Measurements from ENCODE around the gene VSTM1. TPM values are rescaled to one million over a fixed set of nuclear protein-coding genes. Genes with fewer than 3 reads are reported as not detected.

Gene VSTM1
- total RNA-seq (2014; rRNA removed) (not detected in 2 replicates), Bru-seq, nascent RNA (not detected), BruChase-seq, experiment 1, labeled RNA remaining after a 6-hour chase (not detected), BruChase-seq, experiment 2, labeled RNA remaining after a 2-hour chase (not detected)
- long read RNA-seq = 0 reads

GRCh38 chr19:54063350-54064116, at the start of gene VSTM1:
Gene VSTM1, minus strand, starts transcription at chr19:54063897. Its CDS starts 120 bp downstream, at chr19:54063777.
- no peak within 1 kb of the TSS for H3K4me2 ChIP-seq (ENCODE audit: low read length)
- no peak within 1 kb of the TSS for H2AFZ ChIP-seq (ENCODE audit: low read length)
- H3K4me3 ChIP-seq (ENCODE audit: low read length) = no peak within 1 kb of the TSS
- TF ChIP-seq EZH2 (IDR thresholded peaks at IDR 0.05; ENCODE audit: low read length, unreplicated experiment) = no peak
- no peak for TF ChIP-seq EZH2phosphoT487 (IDR thresholded peaks at IDR 0.05; ENCODE audit: borderline replicate concordance, low read length)
- BruUV-seq (replicated peaks) = no TSS peak
- H3K9me2 ChIP-seq (replicated peaks; ENCODE audit: low read length) = no peaks in the 10 kb centered on the region
- no peak within 1 kb of the TSS for H3K27ac ChIP-seq (ENCODE audit: low read length)
- H4K20me1 ChIP-seq (ENCODE audit: low read length) = no peaks in the 10 kb centered on the region
- H3K4me1 ChIP-seq (ENCODE audit: insufficient read depth, low read length) = no peaks in the 10 kb centered on the region
- H3F3A ChIP-seq (ENCODE audit: low read length, unreplicated experiment) = no peaks in the 10 kb centered on the region
- intact Hi-C loops (cut with micrococcal nuclease) = no loop called here
- no peaks in the 10 kb centered on the region for H3K9me3 ChIP-seq (ENCODE audit: low read length)
- H3K79me2 ChIP-seq (ENCODE audit: low read length) = no peaks in the 10 kb centered on the region
- ATAC-seq (no peak), DNase-seq (no peak)
- ChIA-PET POLR2A (ENCODE audit: unreplicated experiment) (no interaction called here), CTCF (no interaction called here)
- H3K36me3 ChIP-seq (ENCODE audit: low read depth, low read length) = no peaks in the 10 kb centered on the region
- no peak within 1 kb of the TSS for H3K9ac ChIP-seq (ENCODE audit: low read length)
- peaks cover 29% of the 10 kb centered on the region for H3K27me3 ChIP-seq (ENCODE audit: low read length)

- Histone ChIP-seq H3K79me2 (ENCODE audit: low read length) (peaks cover 25% of the 10 kb centered on the region), H3K4me3 (ENCODE audit: low read length) (no peak overlapping the region), H3K4me1 (ENCODE audit: insufficient read depth, low read length) (peaks cover 4% of the 10 kb centered on the region), H3K36me3 (ENCODE audit: low read depth, low read length) (peaks cover 29% of the 10 kb centered on the region; the same call in 1 of the 2 replicates), H3K27me3 (ENCODE audit: low read length) (no peaks in the 10 kb centered on the region), H3K9me2 (replicated peaks; ENCODE audit: low read length) (no peaks in the 10 kb centered on the region), H3K9me3 (ENCODE audit: low read length) (no peaks in the 10 kb centered on the region), H4K20me1 (ENCODE audit: low read length) (no peaks in the 10 kb centered on the region), H3K27ac (ENCODE audit: low read length) (no peak overlapping the region), H3K4me2 (ENCODE audit: low read length) (no peak overlapping the region), H3K9ac (ENCODE audit: low read length) (no peak overlapping the region), H2AFZ (ENCODE audit: low read length) (no peak overlapping the region), H3F3A (ENCODE audit: low read length, unreplicated experiment) (no peaks in the 10 kb centered on the region)
- CTCF ChIA-PET = no interaction called here
- DNase-seq (no peak), ATAC-seq (no peak; the same call in 1 of the 2 replicates)
- no TSS peak for BruUV-seq (replicated peaks)
- TF ChIP-seq, protein P1, sequence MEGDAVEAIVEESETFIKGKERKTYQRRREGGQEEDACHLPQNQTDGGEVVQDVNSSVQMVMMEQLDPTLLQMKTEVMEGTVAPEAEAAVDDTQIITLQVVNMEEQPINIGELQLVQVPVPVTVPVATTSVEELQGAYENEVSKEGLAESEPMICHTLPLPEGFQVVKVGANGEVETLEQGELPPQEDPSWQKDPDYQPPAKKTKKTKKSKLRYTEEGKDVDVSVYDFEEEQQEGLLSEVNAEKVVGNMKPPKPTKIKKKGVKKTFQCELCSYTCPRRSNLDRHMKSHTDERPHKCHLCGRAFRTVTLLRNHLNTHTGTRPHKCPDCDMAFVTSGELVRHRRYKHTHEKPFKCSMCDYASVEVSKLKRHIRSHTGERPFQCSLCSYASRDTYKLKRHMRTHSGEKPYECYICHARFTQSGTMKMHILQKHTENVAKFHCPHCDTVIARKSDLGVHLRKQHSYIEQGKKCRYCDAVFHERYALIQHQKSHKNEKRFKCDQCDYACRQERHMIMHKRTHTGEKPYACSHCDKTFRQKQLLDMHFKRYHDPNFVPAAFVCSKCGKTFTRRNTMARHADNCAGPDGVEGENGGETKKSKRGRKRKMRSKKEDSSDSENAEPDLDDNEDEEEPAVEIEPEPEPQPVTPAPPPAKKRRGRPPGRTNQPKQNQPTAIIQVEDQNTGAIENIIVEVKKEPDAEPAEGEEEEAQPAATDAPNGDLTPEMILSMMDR (conservative IDR thresholded peaks at IDR 0.05; ENCODE audit: low read depth, low read length) = no peak
- TF ChIP-seq EZH2phosphoT487 (IDR thresholded peaks at IDR 0.05; ENCODE audit: borderline replicate concordance, low read length) (no peak), EZH2 (IDR thresholded peaks at IDR 0.05; ENCODE audit: low read length, unreplicated experiment) (no peak)
- POLR2A ChIA-PET (ENCODE audit: unreplicated experiment) = interaction anchor here (0.7 kb wide), 2 partner anchors 27 to 80 kb away, joined by 3 to 6 read pairs; partner anchors contain the start of gene MBOAT7
- intact Hi-C loops (cut with micrococcal nuclease) = no loop called here
Observed at GRCh38 chr19:54109651-54110050, 46.0 kb upstream of the VSTM1 start.

GRCh38 chr19:54108496-54108895, 44.8 kb upstream of the VSTM1 start:
- H3K4me1 ChIP-seq (ENCODE audit: insufficient read depth, low read length) = no peaks in the 10 kb centered on the region; the same call in 1 of the 2 replicates
- ChIA-PET POLR2A (ENCODE audit: unreplicated experiment) (no interaction called here), CTCF (no interaction called here)
- no peaks in the 10 kb centered on the region for H4K20me1 ChIP-seq (ENCODE audit: low read length)
- intact Hi-C loops (cut with micrococcal nuclease) = no loop called here
- no peak overlapping the region for H3K9ac ChIP-seq (ENCODE audit: low read length)
- no peak overlapping the region for H3K27ac ChIP-seq (ENCODE audit: low read length)
- ATAC-seq (no peak), DNase-seq (no peak)
- H3K9me2 ChIP-seq (replicated peaks; ENCODE audit: low read length) = no peaks in the 10 kb centered on the region
- H3K4me2 ChIP-seq (ENCODE audit: low read length) = no peak overlapping the region
- no peaks in the 10 kb centered on the region for H3F3A ChIP-seq (ENCODE audit: low read length, unreplicated experiment)
- H3K36me3 ChIP-seq (ENCODE audit: low read depth, low read length) = peaks cover 29% of the 10 kb centered on the region; the same call in 1 of the 2 replicates
- H3K27me3 ChIP-seq (ENCODE audit: low read length) = no peaks in the 10 kb centered on the region
- H3K4me3 ChIP-seq (ENCODE audit: low read length) = no peak overlapping the region
- no peak for TF ChIP-seq EZH2phosphoT487 (IDR thresholded peaks at IDR 0.05; ENCODE audit: borderline replicate concordance, low read length)
- TF ChIP-seq EZH2 (IDR thresholded peaks at IDR 0.05; ENCODE audit: low read length, unreplicated experiment) = no peak
- TF ChIP-seq, protein P1 (conservative IDR thresholded peaks at IDR 0.05; ENCODE audit: low read depth, low read length) = no peak
- H3K79me2 ChIP-seq (ENCODE audit: low read length) = peaks cover 25% of the 10 kb centered on the region
- H2AFZ ChIP-seq (ENCODE audit: low read length) = no peak overlapping the region
- no peaks in the 10 kb centered on the region for H3K9me3 ChIP-seq (ENCODE audit: low read length)
- no TSS peak for BruUV-seq (replicated peaks)

All from PC-3 (cell line).